ENCODE measurements around the gene MAP1LC3B2. TPM values are rescaled to one million over a fixed set of nuclear protein-coding genes. Genes with fewer than 3 reads are reported as not detected.

MAP1LC3B2 gene
- total RNA-seq, 1 donor from 2014 or later = 2.3 TPM

DNA sequence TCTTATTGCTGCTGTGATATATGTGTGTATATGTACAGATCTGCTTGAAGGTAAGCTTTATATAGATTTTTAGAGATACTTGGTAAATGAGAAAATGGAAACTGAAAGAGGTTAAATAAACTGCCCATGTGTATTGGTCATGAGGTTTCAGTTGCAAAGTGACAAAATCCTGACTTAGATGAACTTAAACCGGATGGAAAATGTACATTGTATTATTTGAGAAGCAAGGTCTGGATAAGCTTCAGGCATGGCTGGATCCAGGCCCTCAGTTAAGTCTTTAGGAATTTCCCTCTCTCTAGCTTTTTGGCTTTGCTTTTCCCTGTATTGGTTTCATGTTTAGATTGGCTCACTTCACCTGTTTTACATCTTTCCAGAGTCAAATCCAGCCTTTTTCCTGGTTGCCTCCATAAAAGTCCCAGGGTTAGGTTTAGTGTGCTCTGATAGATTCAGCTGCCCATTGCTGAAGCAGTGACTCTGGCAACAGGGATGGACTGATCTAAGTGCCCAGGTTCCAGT lies 21.0 kb upstream of the MAP1LC3B2 start:
- ATAC-seq = no peak

DNA sequence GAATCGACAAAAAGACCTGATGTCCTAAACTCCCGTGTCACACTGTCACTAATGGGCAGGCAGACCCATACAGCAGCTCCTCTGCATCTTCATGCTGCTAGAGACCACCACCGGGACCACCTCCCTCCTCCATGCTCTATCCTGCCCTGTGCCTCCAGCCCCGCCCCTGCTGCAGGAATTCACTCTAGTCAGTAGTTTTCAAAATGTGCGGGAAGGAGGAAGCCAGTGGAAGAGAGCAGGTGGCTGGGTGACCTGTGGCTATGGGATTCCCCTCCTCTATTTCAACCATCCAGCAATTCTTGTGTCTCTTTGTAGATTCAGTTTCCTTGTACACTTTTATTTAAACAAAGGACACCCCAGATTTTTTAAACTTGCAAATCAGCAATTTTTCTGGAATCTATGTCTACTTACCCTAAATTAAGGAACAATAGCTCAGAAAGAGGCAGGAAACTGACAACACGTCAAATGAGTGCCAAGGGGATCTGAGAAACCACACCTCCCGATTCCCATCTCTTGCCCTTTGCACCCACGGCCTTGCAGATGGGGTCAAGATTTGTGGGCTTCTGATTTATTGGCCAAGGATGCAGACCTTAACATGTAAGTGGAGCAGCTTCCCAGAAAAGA lies 20.4 kb upstream of the MAP1LC3B2 start:
- ATAC-seq = no peak

DNA sequence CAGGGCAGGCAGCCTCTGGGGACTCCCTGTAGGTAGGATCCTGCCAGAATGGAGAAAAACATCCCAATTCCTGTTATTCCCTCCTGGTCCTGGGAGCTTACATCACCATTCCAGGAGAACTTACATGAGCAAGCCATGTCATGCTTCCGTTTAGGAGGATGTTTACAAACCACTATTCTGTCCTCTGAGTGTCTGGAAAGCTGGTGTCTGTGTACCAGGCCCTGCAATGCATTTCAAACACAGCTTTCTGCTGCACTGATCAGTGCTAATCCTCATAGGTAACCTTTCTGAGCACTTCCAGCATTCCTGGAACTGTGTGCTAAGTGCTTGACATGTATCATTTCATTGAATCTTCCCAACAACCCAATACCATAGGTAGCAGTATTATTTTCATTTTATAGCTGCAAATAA lies 19.8 kb upstream of the MAP1LC3B2 start:
- peak; percentile 24 for ATAC-seq

DNA sequence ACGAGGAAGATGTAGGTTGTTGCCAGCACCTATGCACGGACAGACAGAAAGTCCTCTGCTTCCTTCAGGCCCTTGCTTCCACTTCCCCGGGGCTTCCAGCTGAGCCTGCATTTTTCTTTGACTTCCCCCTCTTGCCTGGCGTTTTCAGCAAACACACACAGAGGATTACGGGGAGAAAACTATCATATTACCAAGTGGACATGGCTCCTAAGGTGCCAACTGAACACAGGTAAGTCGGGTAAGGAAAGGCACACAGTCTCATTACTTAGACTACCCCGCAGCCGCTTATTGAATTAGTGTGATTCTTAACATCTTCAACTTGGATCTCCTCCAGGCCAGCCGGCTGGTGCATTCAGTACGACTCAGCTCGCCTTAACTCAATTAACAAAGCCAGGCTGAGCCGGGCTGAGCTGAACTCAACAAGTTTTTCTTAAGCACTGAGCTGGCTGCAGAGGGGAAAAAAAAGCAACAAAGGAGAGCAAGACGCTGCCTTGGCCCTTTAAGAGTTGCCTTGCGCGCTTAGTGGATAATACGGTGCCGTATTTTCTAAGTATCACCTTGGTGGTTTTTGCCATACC lies 19.2 kb upstream of the MAP1LC3B2 start:
- ATAC-seq = peak; percentile 57

DNA sequence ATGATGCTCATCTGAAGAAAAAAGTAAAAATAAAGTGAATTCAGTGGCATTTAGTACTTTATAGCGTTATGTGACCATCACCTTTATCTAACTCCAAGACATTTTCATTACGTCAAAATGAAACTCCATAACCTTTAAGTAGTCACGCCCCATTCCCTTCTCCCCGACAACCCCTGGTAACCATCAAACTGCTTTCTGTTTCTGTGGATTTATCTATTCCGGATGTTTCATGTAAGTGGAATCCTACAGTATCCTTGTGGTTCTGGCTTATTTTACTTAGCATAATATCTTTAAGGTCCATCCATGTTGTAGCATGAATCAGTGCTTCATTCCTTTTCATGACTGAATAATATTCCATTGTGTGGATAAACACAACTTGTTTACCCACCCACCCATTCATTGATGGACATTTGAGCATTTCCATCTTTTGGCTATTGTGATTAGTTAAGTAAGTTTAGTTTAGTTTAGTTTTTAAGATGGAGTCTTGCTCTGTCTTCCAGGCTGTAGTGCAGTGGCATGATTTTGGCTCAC lies 18.5 kb upstream of the MAP1LC3B2 start:
- ATAC-seq = no peak

DNA sequence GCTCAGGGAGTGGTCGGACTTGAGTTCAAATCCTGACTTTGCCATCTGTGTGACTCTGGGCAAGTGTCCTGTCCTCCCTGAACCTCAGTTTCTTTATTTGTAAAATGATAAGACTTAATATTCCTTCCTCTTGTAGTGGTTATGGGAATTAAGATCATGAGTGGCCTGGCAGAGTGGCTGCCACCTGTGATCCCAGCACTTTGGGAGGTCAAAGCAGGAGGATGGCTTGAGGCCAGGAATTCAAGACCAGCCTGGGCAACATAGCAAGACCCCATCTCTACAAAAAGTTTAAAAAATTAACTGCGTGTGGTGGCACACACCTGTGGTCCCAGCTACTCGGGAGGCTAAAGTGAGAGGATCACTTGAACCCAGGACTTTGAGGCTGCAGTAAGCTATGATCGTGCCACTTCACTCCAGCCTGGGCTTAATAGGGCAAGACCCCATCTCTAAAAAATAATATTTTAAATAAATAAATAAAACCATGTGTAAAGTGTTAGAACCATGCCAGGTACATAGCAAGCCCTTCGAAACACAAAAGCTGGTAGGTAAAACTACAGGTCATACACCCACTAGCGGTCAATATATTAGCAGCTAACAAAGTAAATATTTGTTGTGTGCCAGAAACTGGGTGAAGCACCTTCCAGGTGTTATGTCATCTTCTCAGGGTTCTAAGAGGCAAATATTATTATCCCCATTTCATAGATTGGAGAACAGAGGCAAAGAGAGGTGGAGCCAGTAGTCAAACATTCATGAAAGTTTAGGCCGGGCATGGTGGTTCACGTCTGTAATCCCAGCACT lies 17.4 kb upstream of the MAP1LC3B2 start:
- ATAC-seq = no peak

DNA sequence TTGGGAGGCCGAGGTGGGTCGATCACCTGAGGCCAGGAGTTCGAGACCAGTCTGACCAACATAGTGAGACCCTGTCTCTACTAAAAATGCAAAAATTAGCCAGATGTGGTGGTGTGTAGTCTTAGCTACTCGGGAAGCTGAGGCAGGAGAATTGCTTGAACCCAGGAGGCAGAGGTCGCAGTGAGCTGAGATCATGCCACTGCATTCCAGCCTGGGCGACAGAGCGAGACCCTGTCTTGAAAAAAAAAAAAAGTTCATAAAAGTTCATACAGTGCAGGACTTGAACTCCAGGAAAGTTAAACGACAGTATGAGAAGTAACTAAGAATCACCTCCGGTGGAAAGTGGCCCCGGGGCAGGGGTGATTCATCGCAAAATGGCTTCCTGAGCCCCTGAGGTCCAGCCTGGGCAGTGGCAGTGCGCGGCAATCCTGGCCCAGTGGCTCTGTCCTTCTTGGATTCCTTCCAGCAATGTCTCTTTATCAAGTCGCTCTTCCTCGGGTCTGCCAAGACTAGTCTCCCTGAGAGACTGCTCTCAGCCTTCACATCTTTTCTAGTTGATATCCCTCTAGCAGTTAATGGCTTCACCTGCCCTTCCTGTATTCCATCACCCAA lies 16.7 kb upstream of the MAP1LC3B2 start:
- no peak for ATAC-seq

DNA sequence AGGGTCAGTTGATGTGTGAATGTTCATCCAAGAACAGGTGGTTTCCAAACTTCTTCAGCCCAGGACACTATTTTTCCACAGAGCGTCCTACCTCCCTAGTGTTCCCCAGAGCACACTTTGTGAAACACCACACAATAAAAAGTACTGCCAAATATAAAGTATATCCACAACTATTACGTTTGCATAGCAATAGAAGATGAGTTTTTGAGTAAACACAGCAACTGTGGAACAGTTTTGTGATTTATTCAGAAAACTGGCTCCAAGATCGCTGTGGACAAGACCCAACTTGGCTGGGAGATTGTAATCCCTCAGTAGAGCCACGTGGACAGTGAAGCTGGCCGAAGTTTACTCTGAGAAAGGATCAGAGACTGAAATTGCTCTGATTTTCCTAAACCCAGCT lies 14.5 kb upstream of the MAP1LC3B2 start:
- ATAC-seq = no peak

DNA sequence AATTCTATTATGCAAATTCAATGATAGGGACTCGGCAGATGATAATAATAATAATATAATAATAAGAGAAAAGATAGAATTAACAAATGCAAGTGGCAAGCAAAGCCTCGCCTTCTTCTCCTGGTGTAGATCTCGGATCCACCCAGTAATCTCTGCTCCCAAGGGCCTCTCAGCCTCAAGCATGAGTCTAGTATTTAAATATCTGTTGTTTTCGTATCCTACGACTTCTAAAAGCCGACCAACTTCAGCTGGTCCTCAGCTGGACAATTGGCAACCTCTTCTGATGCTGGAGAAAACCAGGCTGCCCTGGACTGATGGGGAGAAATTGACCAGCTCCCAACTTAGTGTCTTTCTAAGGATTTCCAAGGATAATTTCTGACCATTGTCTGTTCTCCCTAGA lies 14.0 kb upstream of the MAP1LC3B2 start:
- no peak for ATAC-seq

DNA sequence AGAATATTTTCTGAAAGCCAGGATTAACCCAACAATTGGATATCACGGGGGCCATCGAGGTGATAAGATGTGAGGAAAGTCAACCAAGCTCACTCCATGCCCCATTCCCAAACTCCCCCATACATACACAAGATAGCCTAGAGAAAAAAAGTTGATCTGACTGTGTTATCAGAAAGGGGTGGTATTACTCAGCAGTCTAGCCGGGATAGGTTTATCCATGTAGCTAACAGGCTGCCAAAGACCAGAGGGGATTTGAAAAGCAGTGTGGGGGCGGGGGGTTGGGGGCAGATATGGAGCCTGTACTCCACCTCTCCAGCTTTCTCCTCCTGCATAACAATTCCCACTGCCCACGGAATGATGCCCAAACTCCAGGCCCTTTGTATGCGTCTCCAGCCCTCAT lies 13.2 kb upstream of the MAP1LC3B2 start:
- ATAC-seq = no peak

DNA sequence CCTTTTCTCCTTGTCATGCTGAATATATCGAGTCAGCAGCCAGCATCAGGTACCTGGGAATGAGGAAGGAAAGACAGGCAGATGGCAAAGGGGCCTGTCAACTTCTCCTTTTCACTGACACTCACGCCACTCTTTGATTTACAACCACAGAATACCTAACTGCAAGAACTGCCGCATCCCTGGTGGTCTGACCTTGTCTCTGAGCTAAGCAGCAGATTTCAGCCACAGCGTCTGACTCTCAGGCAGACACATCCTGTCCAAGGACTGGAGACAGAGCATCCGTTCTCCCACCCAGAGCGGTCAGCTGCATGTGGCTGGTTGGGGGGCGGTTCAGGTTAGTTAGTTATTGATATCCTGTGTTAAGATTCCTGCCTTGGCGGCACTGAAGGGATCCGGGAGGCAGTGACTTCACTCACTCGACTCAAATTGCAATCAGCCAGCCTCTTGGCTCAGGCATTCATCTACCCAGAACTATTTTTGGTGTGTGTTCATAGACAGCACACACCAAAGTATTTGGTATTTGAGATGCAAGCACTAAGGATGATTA lies 11.2 kb upstream of the MAP1LC3B2 start:
- peak; percentile 20 for ATAC-seq

DNA sequence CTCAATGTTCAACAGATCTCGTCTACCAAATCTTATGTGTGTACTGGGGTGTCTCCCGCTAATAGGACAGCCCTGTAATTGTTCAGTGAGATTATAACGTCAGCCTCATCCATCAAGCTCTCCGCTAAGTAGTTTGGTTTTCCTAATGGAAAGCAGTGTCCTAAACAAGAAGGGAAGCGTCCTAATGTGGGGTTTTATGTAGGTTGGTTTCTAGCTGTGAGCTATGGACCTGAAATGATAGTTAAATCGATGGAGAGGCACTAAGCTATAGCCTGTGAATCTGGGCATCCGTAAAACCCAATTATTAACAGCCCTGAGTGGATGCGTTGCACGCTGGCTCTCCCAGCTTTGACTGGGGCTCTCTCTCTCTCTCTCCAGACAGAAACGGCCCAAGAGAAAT lies 9.2 kb upstream of the MAP1LC3B2 start:
- ATAC-seq = no peak

DNA sequence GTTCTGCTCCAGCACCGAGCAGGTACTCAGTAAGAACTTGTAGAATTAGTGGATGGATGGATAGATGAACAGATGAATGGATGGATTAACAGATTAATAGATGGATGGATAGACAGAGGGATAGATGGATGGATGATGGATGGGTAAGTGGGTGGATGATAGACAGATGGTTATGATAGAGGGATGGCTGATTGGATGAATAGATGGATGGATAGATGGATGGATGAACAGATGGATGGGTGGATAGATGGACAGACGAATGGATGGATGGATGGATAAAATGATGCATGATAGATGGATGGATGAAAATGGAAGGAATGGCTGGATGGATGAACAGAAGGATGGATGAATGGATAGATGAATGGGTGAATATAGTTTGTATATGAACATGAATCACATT lies 8.0 kb upstream of the MAP1LC3B2 start:
- no peak for ATAC-seq

DNA sequence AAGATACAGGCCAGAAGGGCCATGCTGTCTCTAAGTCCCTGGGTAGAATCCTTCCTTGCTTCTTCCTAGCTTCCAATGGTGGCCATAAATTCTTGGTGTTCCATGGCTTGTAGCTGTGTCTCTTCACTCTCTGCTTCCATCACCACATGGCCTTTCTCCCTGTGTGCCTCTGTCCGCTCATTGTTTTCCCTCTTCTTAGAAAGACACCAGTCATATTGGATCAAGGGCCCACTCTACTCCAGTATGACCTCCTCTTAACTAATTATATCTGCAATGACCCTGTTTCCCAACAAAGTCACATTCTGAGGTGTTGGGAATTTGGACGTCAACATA lies 7.6 kb upstream of the MAP1LC3B2 start:
- ATAC-seq = no peak

DNA sequence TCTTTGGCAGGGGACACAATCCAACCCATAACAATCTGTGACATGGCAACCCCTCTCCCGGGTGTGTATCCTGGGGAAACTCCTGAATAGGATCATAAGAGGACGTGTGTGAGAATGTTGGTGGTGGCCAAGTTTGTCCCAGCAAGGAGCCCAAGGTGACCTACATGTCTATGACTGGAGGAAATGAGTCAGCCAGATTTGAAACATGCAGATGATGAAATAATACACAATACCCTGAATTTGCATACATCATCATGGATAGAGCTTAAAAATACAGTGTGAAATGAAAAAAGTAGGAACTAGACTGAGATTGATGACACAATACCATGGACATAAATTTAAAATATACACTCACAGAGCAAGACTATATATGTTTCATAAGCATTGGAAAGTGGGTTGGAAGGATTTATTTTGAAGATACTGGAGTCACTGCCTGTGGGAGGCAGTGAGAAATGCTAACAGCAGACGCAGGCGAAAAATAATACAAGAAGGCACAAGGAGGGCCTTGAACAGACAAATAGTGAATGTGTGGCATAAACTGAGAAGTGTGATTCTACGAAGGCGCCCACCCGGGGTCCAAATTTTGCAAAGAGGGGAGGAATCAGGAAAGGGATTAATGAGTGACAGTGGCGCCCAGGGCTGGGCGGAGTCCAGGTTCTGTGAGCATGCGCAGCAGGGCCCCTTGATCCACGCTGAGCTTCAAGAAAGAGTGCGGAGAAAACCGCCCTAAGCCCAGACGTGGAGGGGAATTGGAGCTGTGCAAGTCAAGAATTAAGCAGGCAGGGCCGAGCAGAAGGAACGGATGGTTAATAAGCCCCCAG lies 7.0 kb upstream of the MAP1LC3B2 start:
- ATAC-seq = peak; percentile 72

DNA sequence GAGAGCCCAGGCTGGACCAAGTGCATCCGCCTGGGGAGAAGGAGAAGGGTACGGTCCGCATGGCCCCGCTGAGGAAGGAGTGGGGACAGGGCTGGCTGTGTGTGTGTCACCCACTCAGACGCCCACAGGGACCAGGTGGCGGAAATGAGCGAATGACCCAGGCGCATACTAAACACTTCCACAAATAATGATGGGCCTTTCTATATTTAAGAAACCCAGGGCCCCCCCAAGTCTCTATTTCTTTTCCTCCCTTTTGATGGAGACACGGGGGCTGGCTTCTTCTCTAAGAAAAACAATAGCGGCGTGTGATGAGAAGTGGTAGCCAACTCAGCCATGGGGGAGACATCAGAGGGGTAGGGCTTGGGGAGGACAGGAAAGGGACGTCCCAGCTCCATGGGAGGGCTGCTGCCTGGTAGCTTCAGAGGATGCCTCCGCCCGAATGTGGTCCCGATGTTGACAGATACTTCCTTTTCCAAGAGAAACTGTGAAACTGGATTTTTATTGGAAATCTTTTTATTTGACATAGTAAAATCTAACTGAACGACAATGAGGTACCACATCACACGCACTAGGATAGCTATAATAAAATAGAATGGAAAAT lies 6.3 kb upstream of the MAP1LC3B2 start:
- ATAC-seq = peak; percentile 9

DNA sequence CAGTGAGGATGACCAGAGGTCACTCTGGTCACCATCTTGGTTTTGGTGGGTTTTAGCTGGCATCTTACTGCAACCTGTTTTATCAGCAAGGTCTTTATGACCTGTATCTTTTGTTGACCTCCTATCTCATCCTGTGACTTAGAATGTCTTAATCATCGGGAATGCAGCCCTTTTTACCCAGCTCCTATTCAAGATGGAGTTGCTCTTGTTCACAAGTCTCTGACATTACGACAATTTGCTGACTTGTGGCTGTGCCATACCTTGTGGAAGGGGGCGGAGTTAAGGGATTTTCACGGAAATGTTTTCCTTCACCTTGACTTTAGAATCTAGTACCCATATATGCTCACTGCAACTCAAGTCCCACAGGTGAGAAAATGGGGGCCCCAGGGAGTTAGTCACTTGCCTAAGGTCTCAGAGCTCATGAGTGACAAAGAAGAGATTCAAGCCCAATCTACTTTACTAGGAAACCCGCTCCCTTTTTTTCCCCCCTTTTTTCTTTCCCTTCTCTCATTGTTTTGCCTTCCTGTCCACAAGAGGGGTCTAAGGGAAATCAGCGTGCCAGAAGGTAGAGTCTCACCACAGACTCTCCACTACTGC lies 2.7 kb upstream of the MAP1LC3B2 start:
- ATAC-seq = no peak

DNA sequence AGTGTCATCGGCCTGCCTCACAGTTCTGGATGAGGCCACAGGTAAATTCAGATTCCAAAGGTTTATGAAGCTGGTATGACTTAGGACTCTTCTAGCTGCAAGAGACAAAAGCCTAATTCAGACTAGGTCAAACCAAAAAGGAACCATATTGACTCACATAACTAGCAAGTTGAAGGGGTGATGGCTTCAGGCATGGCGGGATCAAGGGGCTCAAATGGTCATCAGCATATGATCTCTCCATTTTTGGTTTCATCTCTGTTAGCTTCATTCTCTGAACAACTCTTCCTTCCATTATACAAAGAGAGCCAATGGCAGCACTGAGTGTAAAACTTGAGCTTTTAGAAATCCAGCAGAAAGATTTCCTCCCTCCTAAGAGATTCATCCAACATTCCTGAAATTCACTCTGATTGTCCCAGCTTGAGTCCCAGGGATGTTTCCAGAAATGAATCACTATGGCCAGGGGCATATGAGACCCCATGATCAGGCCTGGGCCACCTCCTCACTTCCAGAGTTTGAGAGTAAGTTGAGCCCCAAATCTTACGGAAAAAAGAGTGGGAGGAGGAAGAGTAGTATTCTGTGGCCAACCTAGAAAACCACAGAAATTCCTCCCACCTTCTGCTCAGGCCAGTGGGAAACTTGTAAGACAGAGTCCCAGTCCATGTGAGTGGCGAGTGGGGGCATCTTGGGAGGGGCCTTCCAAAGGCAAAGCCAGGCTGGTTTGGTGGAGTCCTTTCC lies 2.0 kb upstream of the MAP1LC3B2 start:
- ATAC-seq = no peak

DNA sequence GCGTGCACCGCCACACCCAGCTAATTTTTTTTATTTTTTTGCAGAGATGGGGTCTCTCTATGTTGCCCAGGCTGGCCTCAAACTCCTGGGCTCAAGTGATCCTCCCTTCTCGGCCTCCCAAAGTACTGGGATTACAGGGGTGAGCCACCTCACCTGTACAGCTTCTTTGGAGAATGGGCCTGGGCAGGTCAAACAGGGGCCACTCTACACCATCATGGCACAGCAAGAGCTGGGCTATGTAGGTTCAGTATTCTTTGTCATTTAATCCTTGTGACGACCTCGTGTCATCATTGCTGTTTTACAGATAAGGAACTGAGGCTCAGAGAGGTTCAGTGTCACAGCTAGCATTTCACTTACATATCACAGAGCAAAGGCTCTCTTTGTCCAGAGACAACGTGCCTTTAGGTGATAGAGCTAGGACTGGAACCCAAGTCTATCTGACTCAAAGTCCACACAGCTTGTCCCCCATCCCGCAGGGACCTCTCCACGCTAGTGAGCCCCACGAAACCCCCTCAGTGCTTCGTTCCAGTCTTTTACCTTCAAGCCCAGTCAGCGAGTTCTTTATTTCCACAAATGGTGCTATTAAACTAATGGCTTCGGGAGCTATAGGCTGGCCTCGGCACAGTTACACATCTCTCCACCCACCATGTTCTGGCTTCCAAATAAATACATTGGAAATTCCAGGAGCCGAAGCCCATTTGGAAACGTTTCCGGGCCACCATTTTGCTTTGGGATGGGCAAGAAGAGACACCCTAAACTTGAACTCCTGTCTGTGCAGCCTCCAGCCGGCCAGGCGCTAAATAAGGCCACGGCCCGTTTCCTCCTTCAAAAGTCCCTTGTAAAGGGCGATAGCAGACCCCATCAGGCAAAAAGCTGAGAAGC lies 660 bp upstream of the MAP1LC3B2 start:
- ATAC-seq = no peak
